Gastroesophageal sphincter (tissue), 3 donors: ENCODE measurements around the gene RNASE11.

Source experiments
- POLR2A ChIP-seq, 2 donors: fragments of 450-650 bp; IDR thresholded peaks; one replicate each; pipeline ENCODE4 v1.6.1; 2017; ENCODE audit warnings: antibody characterized with exemption in 2 of 2, mild to moderate bottlenecking in 2 of 2, moderate library complexity in 1 of 2
- POLR2AphosphoS5 ChIP-seq: sonication (generic); formaldehyde crosslinking; IDR thresholded peaks from one replicate; pipeline ENCODE4 v1.6.1; 2017; ENCODE audit warnings: antibody characterized with exemption
- TF ChIP-seq, protein P1 (sequence below), 4 experiments: fragments of 200-600 bp in 2 of 4; fragments of 450-650 bp in 2 of 4; sonication (generic) in 1 of 4; IDR thresholded peaks; one replicate each; pipeline ENCODE4 v1.5.1; 2017 to 2019; ENCODE audit warnings: antibody characterized with exemption in 4 of 4, mild to moderate bottlenecking in 2 of 4, moderate library complexity in 2 of 4

GRCh38 chr14:20620798-20621478 is 33.1 kb upstream of the RNASE11 start:
- TF ChIP-seq POLR2AphosphoS5 = no peak
- TF ChIP-seq, protein P1, sequence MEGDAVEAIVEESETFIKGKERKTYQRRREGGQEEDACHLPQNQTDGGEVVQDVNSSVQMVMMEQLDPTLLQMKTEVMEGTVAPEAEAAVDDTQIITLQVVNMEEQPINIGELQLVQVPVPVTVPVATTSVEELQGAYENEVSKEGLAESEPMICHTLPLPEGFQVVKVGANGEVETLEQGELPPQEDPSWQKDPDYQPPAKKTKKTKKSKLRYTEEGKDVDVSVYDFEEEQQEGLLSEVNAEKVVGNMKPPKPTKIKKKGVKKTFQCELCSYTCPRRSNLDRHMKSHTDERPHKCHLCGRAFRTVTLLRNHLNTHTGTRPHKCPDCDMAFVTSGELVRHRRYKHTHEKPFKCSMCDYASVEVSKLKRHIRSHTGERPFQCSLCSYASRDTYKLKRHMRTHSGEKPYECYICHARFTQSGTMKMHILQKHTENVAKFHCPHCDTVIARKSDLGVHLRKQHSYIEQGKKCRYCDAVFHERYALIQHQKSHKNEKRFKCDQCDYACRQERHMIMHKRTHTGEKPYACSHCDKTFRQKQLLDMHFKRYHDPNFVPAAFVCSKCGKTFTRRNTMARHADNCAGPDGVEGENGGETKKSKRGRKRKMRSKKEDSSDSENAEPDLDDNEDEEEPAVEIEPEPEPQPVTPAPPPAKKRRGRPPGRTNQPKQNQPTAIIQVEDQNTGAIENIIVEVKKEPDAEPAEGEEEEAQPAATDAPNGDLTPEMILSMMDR (IDR thresholded peaks at IDR 0.05) = no peak
- no peak for TF ChIP-seq POLR2A (IDR thresholded peaks at IDR 0.05)
